SJSA1 (cell line): ENCODE data around the gene PSMB7. TPM values are rescaled to one million over a fixed set of nuclear protein-coding genes. Genes with fewer than 3 reads are reported as not detected.

Experiments
- DNase-seq, 2 experiments: peaks; one replicate each; pipeline ENCODE4 v3.0.0-alpha.2; 2015 to 2020; ENCODE audit warnings: low spot score in 2 of 2, low read depth in 1 of 2
- H3K27ac ChIP-seq: fragments of 250-450 bp; sonication (Bioruptor Pico); 2 replicates; pipeline ENCODE4 v1.5.1; 2020; ENCODE audit warnings: mild to moderate bottlenecking, moderate library complexity
- H3K27me3 ChIP-seq: fragments of 250-450 bp; sonication (Bioruptor Pico); replicated peaks from 2 replicates; pipeline ENCODE4 v1.5.1; 2020; ENCODE audit warnings: mild to moderate bottlenecking, moderate library complexity
- H3K36me3 ChIP-seq: fragments of 250-450 bp; sonication (Bioruptor Pico); 2 replicates; pipeline ENCODE4 v1.5.1; 2020; ENCODE audit warnings: mild to moderate bottlenecking
- H3K4me1 ChIP-seq: fragments of 250-450 bp; sonication (Bioruptor Pico); replicated peaks from 2 replicates; pipeline ENCODE4 v1.6.1; 2021; ENCODE audit warnings: mild to moderate bottlenecking
- H3K4me3 ChIP-seq: fragments of 250-450 bp; sonication (Bioruptor Pico); 2 replicates; pipeline ENCODE4 v1.5.1; 2020; ENCODE audit warnings: mild to moderate bottlenecking
- H3K9me3 ChIP-seq: fragments of 250-450 bp; sonication (Bioruptor Pico); replicated peaks from 2 replicates; pipeline ENCODE4 v1.5.1; 2020; ENCODE audit warnings: mild to moderate bottlenecking
- total RNA-seq: library from RNA; depleted of rRNA; stranded (reverse); fragments of >200 nt; shearing (Covaris generic); gene quantifications from 2 replicates; pipeline ENCODE4 v1.2.3, GENCODE V29; 2014

The PSMB7 gene
- total RNA-seq, 1 experiment from 2014 or later = 301 TPM

DNA sequence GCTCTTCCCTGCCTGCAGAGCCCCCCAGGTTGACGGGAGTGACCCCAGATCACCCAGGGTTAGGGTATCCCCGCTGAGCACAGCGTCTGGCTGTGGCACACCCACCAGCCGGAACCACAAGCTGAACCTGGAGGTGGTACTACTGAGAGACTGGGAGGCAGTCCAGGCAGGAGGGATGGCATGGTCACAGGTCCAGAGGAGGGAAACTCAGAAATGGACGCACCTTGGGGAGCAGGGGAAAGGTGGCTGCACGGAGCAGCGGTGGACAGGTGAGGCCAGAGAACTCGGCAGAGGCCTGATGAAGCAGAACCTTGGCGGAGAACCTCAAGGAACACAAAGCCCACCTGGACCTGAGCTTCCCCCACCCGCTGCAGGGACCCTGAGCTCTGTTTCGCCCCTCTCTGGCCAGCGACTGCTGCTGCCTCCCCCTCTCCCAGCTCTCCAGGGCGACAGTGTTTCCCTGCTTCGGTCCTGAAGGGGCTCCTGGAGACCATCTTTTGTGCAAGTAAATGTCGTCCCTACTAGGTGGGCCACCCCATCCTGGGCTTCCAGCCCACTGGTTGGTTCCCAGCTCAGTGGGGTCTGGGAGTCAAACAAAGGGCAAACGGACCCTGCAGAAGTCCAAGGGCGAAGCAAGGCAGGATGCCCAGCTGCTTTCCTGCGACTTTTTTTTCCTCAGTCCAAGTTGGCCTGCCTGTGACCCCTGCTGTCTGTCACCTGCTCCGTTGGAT lies 35.9 kb upstream of the PSMB7 start:
- no peak for DNase-seq
- Histone ChIP-seq H3K27ac (no peak overlapping the region), H3K27me3 (peaks cover 17% of the 10 kb centered on the region), H3K9me3 (no peaks in the 10 kb centered on the region), H3K36me3 (no peaks in the 10 kb centered on the region), H3K4me1 (no peaks in the 10 kb centered on the region), H3K4me3 (no peak overlapping the region)

DNA sequence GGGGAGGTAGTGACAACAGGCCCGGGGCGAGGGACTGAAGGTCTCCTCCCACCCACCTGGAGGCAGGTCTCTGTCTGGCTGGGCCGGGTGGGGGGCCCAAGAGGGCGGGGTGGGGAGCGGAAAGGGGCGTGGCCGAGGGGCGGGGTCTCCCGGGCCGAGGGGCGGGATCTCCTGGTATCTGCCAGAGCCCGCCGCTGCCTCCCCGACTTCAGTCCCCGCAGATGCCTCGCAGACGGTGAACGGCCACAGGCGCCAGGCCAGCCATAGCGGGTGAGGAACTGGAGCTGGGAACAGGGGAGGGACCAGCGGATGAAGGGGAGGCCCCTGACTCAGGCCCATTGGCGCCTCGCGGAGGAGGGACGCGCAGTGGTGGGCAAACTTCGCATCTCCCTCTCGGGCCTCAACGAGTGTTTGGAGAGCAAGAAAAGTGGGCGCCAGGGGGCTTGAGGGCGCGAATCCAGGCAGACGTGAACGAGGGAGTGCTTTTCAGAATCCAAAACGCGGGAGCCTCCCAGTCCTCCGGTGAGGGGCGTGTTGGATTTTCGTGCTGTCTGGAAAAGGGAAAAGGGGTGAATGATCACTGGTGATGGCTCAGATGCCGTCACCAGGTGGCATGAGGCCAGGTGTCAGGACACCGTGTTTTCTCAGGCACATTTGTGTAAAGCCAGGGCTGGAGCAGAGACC lies 35.1 kb upstream of the PSMB7 start, which contains the start of gene ADGRD2:
TSS of gene ADGRD2 (plus strand) at position 211 of the 684 bp plus-strand sequence. CDS start 1,216 bp downstream, outside the sequence.
- Histone ChIP-seq H3K36me3 (no peaks in the 10 kb centered on the region), H3K4me3 (no peak within 1 kb of the TSS), H3K9me3 (no peaks in the 10 kb centered on the region), H3K4me1 (no peaks in the 10 kb centered on the region), H3K27me3 (peaks cover 17% of the 10 kb centered on the region), H3K27ac (no peak within 1 kb of the TSS)
- no peak for DNase-seq

DNA sequence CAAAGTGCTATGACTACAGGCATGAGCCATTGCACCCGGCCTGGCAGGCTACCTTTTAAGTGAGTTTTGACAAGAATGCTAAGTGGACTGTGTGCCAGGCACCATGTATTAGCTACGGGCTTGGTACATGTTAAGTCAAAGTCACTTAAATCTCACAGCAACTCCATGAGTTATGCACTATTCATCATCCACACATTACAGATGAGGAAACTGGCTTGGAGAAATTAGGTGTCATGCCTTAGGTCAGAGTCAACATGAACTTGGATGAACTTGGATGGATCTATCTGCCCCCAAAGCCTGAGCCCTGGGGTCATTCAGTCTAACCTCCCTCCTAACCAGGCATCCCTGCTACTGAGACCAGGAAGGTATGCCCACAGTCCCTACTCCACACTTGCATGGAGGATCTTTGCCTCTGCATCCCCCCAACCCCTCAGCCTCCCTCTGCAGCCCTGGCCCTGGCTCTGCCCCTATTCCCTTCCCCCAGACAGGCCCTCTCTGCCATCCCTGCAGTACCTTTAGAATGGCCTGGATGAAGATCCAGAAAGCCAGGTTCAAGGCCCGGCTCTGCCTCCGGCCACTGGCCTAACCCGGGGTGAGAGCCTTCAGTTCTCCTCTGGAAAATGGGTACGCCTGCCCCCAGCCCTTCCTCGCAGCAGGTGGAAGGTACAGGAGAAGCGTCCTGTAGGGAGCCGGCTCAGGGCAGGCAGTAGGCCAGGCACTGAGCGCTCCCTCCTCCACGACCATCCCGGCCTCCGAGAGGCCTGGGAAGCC lies 34.3 kb upstream of the PSMB7 start:
- Histone ChIP-seq H3K9me3 (no peaks in the 10 kb centered on the region), H3K27me3 (peaks cover 17% of the 10 kb centered on the region), H3K27ac (no peak overlapping the region), H3K36me3 (no peaks in the 10 kb centered on the region), H3K4me1 (no peaks in the 10 kb centered on the region), H3K4me3 (no peak overlapping the region)
- no peak for DNase-seq

DNA sequence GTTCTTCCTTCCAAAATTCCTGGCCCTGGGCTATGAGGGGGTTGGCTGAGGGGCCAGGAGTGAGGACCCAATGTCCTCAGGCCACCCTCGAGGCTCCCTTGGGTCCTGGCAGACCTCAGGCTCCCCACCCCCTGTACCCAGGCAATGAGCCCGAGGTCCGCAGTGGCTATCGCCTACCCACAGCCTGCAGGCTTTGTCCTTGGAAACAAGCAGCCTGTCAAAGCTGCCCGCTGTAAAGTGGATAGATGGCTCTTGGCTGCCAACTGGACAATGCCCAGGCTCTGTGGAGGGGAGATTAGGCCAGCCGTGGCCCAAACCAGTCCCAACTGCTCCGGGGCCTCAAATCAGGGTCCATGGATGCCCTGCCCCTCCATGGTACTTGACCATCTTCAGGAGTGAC lies 32.8 kb upstream of the PSMB7 start:
- H3K9me3 ChIP-seq = no peaks in the 10 kb centered on the region
- H3K4me3 ChIP-seq = no peak overlapping the region
- H3K27ac ChIP-seq = no peak overlapping the region
- H3K4me1 ChIP-seq = no peaks in the 10 kb centered on the region
- no peak for DNase-seq
- H3K27me3 ChIP-seq = peaks cover 17% of the 10 kb centered on the region
- H3K36me3 ChIP-seq = no peaks in the 10 kb centered on the region

DNA sequence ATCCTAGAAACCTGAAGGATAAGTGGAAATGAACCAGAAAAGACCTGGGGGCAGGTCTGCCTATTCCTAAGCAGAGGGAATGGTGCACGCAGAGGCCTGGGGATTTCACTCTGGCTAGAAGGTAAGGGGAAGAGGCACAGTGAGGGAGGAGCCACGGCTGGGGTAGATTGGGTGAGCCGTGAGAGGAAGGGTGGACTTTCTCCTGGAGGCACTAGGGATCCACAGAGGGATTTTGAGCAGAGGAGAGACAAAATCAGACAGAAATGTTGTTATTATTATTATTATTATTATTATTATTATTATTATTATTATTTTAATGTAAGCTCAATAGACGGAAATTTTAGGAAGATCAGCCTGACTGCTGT lies 32.0 kb upstream of the PSMB7 start:
- Histone ChIP-seq H3K27ac (no peak overlapping the region), H3K9me3 (no peaks in the 10 kb centered on the region)
- DNase-seq = no peak

DNA sequence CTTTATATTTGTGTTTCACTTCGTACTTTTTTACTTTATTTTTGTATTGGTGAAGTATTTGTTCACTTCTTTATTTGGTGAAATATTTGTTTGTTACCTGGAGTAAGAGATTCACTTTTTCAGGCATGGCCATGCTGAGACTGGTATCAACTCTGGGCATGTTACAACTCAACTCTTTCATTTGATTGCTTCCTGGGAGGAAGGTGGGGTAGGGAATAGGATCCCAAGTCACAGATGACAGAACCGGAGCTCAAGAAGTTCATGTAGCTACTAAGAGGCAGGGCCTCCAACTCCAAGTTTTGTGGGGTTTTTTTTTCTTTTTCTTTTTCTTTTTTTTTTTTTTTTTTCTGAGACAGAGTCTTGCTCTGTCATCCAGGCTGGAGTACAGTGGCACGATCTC lies 28.9 kb upstream of the PSMB7 start:
- H3K36me3 ChIP-seq = no peaks in the 10 kb centered on the region
- DNase-seq = no peak

More for the DNA sequence above, 32.0 kb upstream of the PSMB7 start:
- no peaks in the 10 kb centered on the region; the same call in 1 of the 2 replicates for H3K4me1 ChIP-seq
- H3K27me3 ChIP-seq = peaks cover 10% of the 10 kb centered on the region
- H3K4me3 ChIP-seq = no peak overlapping the region
- no peaks in the 10 kb centered on the region for H3K36me3 ChIP-seq

DNA sequence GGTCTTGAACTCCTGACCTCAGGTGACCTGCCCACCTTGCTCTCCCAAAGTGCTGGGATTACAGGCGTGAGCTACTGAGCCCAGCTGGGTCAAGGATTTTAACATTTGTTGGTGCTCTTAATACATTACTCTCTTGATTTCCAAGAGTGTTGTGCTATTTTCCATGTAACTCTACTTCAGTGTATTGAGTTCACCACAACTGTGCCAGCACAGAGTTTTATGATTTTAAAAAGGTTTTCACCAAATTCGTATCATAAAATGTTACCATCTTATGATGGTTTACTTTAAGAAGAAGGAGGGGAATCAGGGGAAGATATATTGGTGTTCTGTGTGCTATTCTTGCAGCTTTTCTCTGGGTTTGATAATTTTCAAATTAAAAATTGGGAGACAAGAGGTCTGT lies 28.4 kb upstream of the PSMB7 start:
- no peak for DNase-seq
- Histone ChIP-seq H3K27ac (no peak overlapping the region), H3K4me1 (no peaks in the 10 kb centered on the region; the same call in 1 of the 2 replicates), H3K27me3 (no peaks in the 10 kb centered on the region), H3K9me3 (no peaks in the 10 kb centered on the region), H3K36me3 (no peaks in the 10 kb centered on the region), H3K4me3 (no peak overlapping the region)

More for the DNA sequence above, 28.9 kb upstream of the PSMB7 start:
- Histone ChIP-seq H3K27me3 (no peaks in the 10 kb centered on the region), H3K4me3 (no peak overlapping the region), H3K4me1 (no peaks in the 10 kb centered on the region; the same call in 1 of the 2 replicates), H3K27ac (no peak overlapping the region), H3K9me3 (no peaks in the 10 kb centered on the region)

DNA sequence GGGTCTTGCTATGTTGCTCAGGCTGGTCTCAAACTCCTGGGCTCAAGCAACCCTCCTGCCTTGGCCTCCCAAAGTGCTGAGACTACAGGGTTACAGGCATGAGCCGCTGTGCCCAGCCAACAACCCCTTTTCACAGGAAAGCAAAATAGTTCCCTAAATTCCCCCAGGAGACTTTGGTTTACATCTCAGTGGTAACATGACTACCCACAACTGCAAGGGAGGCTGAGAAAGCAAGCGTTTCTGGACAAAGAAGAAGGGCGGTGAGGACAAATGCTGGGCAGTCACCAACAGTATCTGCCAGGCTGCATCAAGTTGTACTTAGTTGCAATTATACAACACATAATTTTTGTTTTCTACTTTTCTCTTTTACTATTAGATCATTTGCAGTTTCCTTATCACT lies 27.6 kb upstream of the PSMB7 start:
- Histone ChIP-seq H3K27me3 (no peaks in the 10 kb centered on the region), H3K4me3 (no peak overlapping the region), H3K9me3 (no peaks in the 10 kb centered on the region), H3K36me3 (no peaks in the 10 kb centered on the region), H3K4me1 (no peaks in the 10 kb centered on the region; the same call in 1 of the 2 replicates), H3K27ac (no peak overlapping the region)
- DNase-seq = no peak

DNA sequence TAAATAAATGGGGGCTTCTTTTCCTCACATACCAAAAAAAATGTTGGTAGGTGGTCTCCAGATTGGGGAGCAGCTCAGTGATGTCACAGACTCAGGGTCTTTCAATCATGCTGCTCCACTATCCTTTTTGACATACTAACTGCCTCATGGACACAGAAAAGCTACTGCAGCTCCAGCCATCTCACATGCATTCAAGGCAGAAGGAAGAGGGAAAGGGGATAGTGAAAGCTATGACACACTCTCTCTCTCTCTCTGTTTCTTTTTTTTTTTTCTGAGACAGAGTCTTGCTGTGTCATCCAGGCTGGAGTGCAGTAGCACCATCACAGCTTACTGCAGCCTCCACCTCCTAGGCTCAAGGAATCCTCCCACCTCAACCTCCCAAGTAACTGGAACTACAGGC lies 27.1 kb upstream of the PSMB7 start:
- peak in 1 of 2 experiments; percentile 21 for DNase-seq
- Histone ChIP-seq H3K27me3 (no peaks in the 10 kb centered on the region), H3K4me3 (no peak overlapping the region), H3K36me3 (no peaks in the 10 kb centered on the region), H3K9me3 (no peaks in the 10 kb centered on the region), H3K4me1 (no peaks in the 10 kb centered on the region; the same call in 1 of the 2 replicates), H3K27ac (no peak overlapping the region)

DNA sequence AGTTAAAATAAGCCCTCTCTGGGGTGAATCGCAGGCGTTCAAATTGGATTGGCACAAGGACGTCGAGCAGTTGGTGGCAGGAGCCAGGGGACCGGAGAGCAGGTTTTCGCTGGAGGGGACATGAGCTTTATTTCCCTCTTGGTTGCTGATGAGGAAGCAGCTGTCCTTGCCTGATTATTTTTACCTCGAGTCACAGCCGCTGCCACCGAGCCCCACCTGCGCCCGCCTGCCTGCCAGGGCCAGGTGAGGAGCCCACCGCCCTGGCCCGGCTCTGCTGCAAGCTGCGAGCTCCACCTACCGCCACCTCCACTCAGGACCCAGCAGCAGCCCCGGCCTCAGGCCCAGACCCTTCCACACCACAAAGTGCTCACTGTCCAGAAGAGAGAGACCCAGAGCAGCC lies 26.0 kb upstream of the PSMB7 start:
- Histone ChIP-seq H3K36me3 (no peaks in the 10 kb centered on the region), H3K9me3 (no peaks in the 10 kb centered on the region), H3K4me3 (no peak overlapping the region), H3K4me1 (no peaks in the 10 kb centered on the region; the same call in 1 of the 2 replicates), H3K27ac (no peak overlapping the region), H3K27me3 (no peaks in the 10 kb centered on the region)
- DNase-seq = no peak

DNA sequence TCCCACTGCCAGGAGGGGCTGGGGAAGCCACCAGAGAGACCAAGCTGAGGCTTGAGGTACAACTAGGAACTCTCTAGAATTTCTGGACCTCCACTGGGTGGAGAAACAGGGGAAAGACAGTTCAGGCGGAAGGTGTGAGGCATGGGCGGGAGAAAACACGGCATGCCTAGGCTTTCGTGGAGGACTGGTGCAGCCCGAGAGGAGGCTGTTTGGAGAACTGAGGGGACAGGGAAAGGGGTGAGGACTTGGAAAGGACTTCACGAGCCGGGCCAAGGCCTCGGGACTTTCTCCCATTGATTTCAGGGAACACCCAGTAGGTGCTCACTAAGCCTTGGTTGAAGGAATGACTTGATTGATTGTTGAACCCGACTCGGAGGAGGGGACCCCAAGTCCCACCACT lies 25.5 kb upstream of the PSMB7 start:
- Histone ChIP-seq H3K27me3 (no peaks in the 10 kb centered on the region), H3K4me1 (no peaks in the 10 kb centered on the region; the same call in 1 of the 2 replicates), H3K4me3 (no peak overlapping the region), H3K27ac (no peak overlapping the region), H3K9me3 (no peaks in the 10 kb centered on the region), H3K36me3 (no peaks in the 10 kb centered on the region)
- DNase-seq = no peak

DNA sequence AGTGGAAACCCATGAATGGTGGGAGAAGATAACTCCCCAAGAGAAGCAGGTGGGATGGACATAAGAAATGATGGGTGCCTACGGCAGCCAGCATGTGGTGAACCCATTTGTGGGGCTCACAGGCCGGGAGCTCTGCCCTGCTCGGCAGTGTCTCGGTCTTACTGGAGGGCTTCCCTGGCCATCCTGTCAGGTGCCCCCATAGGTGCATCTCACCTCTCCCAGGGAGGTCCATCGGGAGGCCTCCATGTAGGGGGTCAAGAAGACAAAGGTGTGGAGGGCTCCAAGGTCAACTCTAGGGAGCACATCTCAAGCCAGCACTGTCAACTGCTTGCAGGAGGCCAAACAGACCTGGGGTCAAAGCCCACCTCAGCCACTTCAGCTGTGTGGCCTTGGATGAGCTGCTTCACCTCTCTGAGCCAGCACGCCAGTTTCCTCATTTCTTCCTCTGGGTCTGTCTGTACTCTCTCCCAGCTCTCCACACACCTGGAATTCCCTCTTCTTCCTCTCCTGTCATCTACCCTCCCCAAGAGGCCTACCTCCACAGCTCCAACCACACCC lies 24.5 kb upstream of the PSMB7 start:
- Histone ChIP-seq H3K27me3 (no peaks in the 10 kb centered on the region), H3K4me3 (no peak overlapping the region), H3K27ac (no peak overlapping the region), H3K4me1 (no peaks in the 10 kb centered on the region; the same call in 1 of the 2 replicates), H3K36me3 (no peaks in the 10 kb centered on the region), H3K9me3 (no peaks in the 10 kb centered on the region)
- DNase-seq = no peak

DNA sequence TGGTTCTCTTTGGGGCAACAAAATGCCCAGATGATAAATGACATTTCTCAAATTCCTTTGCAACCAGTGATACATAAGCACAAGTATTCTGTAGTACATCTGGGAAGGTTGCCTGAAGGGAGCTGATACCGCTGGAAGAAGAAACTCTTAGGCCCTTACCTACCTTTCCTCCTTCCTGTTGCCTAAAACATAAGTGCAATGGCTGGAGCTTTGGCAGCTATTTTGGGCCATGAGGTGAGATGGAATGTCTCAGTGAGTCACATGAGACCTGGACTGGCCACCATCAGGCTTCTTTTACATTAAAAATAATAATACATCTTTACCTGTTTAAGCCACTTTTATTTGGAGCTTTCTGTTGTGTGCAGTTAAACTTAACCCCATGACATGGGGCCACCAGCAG lies 23.8 kb upstream of the PSMB7 start:
- no peaks in the 10 kb centered on the region for H3K36me3 ChIP-seq
- H3K4me3 ChIP-seq = no peak overlapping the region
- no peaks in the 10 kb centered on the region; the same call in 1 of the 2 replicates for H3K4me1 ChIP-seq
- no peak for DNase-seq
- no peaks in the 10 kb centered on the region for H3K9me3 ChIP-seq
- H3K27me3 ChIP-seq = no peaks in the 10 kb centered on the region
- H3K27ac ChIP-seq = no peak overlapping the region
